ENCODE measurements around the gene TRIM24. TPM values are rescaled to one million over a fixed set of nuclear protein-coding genes. Genes with fewer than 3 reads are reported as not detected.

The TRIM24 gene
- total and polyA plus RNA-seq, 2 of the 13 experiments (the other 11 are each of a cell fraction or from before 2014, with no cell fraction given), result 100 to 106 TPM

DNA sequence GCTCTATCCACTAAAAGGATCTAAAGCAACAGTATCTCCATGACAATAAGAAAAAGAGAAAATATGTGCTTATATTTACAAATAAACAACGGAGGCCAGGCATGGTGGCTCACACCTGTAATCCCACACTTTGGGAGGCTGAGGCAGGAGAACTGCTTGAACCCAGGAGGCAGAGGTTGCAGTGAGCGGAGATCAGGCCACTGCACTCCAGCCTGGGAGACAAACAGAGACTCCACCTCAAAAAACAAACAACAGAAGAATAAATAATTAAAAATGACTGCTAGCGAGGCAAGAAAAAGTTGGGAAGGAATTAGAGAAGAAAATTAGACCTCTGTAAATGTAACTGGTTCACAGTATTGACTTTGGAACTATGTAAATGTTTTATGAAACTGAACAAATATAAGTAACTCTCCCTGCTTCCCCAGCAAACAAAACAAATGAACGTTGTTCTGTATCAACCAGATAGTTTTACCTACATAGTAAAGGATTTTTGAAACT, 17.1 kb downstream of the TRIM24 start (continued):
- TF ChIP-seq, protein P1, sequence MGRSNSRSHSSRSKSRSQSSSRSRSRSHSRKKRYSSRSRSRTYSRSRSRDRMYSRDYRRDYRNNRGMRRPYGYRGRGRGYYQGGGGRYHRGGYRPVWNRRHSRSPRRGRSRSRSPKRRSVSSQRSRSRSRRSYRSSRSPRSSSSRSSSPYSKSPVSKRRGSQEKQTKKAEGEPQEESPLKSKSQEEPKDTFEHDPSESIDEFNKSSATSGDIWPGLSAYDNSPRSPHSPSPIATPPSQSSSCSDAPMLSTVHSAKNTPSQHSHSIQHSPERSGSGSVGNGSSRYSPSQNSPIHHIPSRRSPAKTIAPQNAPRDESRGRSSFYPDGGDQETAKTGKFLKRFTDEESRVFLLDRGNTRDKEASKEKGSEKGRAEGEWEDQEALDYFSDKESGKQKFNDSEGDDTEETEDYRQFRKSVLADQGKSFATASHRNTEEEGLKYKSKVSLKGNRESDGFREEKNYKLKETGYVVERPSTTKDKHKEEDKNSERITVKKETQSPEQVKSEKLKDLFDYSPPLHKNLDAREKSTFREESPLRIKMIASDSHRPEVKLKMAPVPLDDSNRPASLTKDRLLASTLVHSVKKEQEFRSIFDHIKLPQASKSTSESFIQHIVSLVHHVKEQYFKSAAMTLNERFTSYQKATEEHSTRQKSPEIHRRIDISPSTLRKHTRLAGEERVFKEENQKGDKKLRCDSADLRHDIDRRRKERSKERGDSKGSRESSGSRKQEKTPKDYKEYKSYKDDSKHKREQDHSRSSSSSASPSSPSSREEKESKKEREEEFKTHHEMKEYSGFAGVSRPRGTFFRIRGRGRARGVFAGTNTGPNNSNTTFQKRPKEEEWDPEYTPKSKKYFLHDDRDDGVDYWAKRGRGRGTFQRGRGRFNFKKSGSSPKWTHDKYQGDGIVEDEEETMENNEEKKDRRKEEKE (IDR thresholded peaks at IDR 0.05), result no peak
- TF ChIP-seq GFI1 (CRISPR knock-in tag; IDR thresholded peaks at IDR 0.05; ENCODE audit: borderline replicate concordance) (0 out of 2 replicates have a peak, but pooled peaks have one; percentile 55), MLLT10 (CRISPR knock-in tag; IDR thresholded peaks at IDR 0.05) (peak; percentile 63; the same call in 1 of the 2 replicates), NCOA2 (CRISPR knock-in tag; IDR thresholded peaks at IDR 0.05) (peak; percentile 55), FOXP1 (IDR thresholded peaks at IDR 0.05) (peak; percentile 64), FOXP1 (CRISPR knock-in tag; IDR thresholded peaks at IDR 0.05) (peak; percentile 86), ASH2L (IDR thresholded peaks at IDR 0.05; ENCODE audit: insufficient read length, low read depth, low read length) (peak; percentile 13)
- TF ChIP-seq, protein P2, sequence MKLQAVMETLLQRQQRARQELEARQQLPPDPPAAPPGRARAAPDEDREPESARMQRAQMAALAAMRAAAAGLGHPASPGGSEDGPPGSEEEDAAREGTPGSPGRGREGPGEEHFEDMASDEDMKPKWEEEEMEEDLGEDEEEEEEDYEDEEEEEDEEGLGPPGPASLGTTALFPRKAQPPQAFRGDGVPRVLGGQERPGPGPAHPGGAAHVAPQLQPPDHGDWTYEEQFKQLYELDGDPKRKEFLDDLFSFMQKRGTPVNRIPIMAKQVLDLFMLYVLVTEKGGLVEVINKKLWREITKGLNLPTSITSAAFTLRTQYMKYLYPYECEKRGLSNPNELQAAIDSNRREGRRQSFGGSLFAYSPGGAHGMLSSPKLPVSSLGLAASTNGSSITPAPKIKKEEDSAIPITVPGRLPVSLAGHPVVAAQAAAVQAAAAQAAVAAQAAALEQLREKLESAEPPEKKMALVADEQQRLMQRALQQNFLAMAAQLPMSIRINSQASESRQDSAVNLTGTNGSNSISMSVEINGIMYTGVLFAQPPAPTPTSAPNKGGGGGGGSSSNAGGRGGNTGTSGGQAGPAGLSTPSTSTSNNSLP (IDR thresholded peaks at IDR 0.05; ENCODE audit: low read depth, low read length), result peak; percentile 73
- TF ChIP-seq, protein P3, sequence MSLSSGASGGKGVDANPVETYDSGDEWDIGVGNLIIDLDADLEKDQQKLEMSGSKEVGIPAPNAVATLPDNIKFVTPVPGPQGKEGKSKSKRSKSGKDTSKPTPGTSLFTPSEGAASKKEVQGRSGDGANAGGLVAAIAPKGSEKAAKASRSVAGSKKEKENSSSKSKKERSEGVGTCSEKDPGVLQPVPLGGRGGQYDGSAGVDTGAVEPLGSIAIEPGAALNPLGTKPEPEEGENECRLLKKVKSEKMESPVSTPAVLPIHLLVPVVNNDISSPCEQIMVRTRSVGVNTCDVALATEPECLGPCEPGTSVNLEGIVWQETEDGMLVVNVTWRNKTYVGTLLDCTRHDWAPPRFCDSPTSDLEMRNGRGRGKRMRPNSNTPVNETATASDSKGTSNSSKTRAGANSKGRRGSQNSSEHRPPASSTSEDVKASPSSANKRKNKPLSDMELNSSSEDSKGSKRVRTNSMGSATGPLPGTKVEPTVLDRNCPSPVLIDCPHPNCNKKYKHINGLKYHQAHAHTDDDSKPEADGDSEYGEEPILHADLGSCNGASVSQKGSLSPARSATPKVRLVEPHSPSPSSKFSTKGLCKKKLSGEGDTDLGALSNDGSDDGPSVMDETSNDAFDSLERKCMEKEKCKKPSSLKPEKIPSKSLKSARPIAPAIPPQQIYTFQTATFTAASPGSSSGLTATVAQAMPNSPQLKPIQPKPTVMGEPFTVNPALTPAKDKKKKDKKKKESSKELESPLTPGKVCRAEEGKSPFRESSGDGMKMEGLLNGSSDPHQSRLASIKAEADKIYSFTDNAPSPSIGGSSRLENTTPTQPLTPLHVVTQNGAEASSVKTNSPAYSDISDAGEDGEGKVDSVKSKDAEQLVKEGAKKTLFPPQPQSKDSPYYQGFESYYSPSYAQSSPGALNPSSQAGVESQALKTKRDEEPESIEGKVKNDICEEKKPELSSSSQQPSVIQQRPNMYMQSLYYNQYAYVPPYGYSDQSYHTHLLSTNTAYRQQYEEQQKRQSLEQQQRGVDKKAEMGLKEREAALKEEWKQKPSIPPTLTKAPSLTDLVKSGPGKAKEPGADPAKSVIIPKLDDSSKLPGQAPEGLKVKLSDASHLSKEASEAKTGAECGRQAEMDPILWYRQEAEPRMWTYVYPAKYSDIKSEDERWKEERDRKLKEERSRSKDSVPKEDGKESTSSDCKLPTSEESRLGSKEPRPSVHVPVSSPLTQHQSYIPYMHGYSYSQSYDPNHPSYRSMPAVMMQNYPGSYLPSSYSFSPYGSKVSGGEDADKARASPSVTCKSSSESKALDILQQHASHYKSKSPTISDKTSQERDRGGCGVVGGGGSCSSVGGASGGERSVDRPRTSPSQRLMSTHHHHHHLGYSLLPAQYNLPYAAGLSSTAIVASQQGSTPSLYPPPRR (CRISPR knock-in tag; IDR thresholded peaks at IDR 0.05; ENCODE audit: borderline replicate concordance), result peak; percentile 78
- TF ChIP-seq, protein P4, sequence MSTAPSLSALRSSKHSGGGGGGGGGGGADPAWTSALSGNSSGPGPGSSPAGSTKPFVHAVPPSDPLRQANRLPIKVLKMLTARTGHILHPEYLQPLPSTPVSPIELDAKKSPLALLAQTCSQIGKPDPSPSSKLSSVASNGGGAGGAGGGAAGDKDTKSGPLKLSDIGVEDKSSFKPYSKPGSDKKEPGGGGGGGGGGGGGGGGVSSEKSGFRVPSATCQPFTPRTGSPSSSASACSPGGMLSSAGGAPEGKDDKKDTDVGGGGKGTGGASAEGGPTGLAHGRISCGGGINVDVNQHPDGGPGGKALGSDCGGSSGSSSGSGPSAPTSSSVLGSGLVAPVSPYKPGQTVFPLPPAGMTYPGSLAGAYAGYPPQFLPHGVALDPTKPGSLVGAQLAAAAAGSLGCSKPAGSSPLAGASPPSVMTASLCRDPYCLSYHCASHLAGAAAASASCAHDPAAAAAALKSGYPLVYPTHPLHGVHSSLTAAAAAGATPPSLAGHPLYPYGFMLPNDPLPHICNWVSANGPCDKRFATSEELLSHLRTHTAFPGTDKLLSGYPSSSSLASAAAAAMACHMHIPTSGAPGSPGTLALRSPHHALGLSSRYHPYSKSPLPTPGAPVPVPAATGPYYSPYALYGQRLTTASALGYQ (CRISPR knock-in tag; IDR thresholded peaks at IDR 0.05), result 0 out of 2 replicates have a peak, but pooled peaks have one; percentile 68
- TF ChIP-seq, protein P5, sequence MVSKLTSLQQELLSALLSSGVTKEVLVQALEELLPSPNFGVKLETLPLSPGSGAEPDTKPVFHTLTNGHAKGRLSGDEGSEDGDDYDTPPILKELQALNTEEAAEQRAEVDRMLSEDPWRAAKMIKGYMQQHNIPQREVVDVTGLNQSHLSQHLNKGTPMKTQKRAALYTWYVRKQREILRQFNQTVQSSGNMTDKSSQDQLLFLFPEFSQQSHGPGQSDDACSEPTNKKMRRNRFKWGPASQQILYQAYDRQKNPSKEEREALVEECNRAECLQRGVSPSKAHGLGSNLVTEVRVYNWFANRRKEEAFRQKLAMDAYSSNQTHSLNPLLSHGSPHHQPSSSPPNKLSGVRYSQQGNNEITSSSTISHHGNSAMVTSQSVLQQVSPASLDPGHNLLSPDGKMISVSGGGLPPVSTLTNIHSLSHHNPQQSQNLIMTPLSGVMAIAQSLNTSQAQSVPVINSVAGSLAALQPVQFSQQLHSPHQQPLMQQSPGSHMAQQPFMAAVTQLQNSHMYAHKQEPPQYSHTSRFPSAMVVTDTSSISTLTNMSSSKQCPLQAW (CRISPR knock-in tag; IDR thresholded peaks at IDR 0.05), result 0 out of 2 replicates have a peak, but pooled peaks have one; percentile 27
